Suprapubic skin (tissue), 4 donors: Measurements from ENCODE around the gene LTBP4. TPM values are rescaled to one million over a fixed set of nuclear protein-coding genes. Genes with fewer than 3 reads are reported as not detected.

Experiments
- DNase-seq, 2 donors: peaks; one replicate each; pipeline ENCODE4 v3.0.0-alpha.2; 2019; ENCODE audit warnings: low spot score in 2 of 2
- H3K27ac ChIP-seq: fragments of 200-600 bp; sonication (generic); one replicate; pipeline ENCODE4 v1.5.1; 2019
- H3K27me3 ChIP-seq: fragments of 200-600 bp; sonication (generic); one replicate; pipeline ENCODE4 v1.5.1; 2019
- H3K36me3 ChIP-seq: fragments of 200-600 bp; sonication (generic); one replicate; pipeline ENCODE4 v1.5.1; 2019
- H3K4me1 ChIP-seq: fragments of 200-600 bp; sonication (generic); one replicate; pipeline ENCODE4 v1.5.1; 2019
- H3K4me3 ChIP-seq: fragments of 200-600 bp; sonication (generic); one replicate; pipeline ENCODE4 v1.5.1; 2019; ENCODE audit warnings: mild to moderate bottlenecking
- H3K9me3 ChIP-seq: fragments of 200-600 bp; sonication (generic); one replicate; pipeline ENCODE4 v1.5.1; 2019
- EP300 ChIP-seq: sonication (generic); formaldehyde crosslinking; IDR thresholded peaks from one replicate; pipeline ENCODE4 v1.6.1; 2017; ENCODE audit warnings: antibody characterized with exemption
- POLR2A ChIP-seq, 2 donors: fragments of 450-650 bp; IDR thresholded peaks; one replicate each; pipeline ENCODE4 v1.6.1; 2017; ENCODE audit warnings: antibody characterized with exemption in 2 of 2, mild to moderate bottlenecking in 2 of 2, moderate library complexity in 2 of 2
- POLR2AphosphoS5 ChIP-seq, 3 donors: sonication (generic); formaldehyde crosslinking; IDR thresholded peaks; one replicate each; pipeline ENCODE4 v1.6.1; 2017; ENCODE audit warnings: antibody characterized with exemption in 3 of 3
- WGBS: methylation state at CpG from one replicate; pipeline ENCODE4 v1.1.5; 2018; 5-methylcytosine and 5-hydroxymethylcytosine counted together
- total RNA-seq, 4 donors: library from RNA; depleted of rRNA; stranded (reverse); fragments of >200 nt; gene quantifications; one replicate each; pipeline ENCODE4 v1.1.0, GENCODE V29; 2016
- TF ChIP-seq, protein P1 (sequence below), 2 donors: fragments of 200-600 bp in 1 of 2; fragments of 450-650 bp in 1 of 2; sonication (generic) in 1 of 2; IDR thresholded peaks; one replicate each; pipeline ENCODE4 v1.5.1; 2016 to 2019; ENCODE audit warnings: antibody characterized with exemption in 2 of 2, mild to moderate bottlenecking in 1 of 2, moderate library complexity in 1 of 2

The LTBP4 gene
- total RNA-seq, 4 donors from 2014 or later, result 108 to 236 (median 121) TPM

DNA sequence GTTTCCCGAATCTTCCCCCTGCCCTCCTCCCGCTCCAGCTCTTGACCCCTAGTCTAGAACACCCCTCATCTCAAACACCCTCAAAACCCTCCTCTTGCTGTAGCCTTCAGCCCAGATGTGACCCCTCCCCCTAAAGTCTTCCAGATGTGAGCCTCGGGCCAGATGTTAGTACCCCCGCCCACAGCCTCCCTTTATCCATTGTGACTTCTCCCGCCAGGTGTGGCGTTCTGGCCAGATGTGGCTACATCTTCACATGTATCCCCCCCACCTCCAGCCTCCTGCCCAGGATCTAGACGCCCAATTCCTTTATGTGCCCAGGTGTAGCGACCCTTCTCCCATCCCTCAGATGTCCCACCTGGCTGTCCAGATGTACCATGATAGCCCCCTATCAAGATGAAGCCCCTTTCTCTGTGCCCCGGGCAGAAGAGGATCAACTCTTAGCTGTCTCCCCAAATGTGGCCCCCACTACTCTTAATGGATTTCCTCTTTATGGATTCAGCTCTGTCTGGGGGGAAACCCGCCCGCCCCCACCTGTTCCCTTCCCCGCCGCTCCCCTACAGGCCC lies 517 bp upstream of the LTBP4 start:
- Histone ChIP-seq H3K36me3 (no peaks in the 10 kb centered on the region), H3K27ac (peak overlapping the region; percentile 0), H3K4me1 (peaks cover 87% of the 10 kb centered on the region), H3K9me3 (no peaks in the 10 kb centered on the region), H3K27me3 (peaks cover 24% of the 10 kb centered on the region), H3K4me3 (peak overlapping the region; percentile 64)
- TF ChIP-seq POLR2A (IDR thresholded peaks at IDR 0.05) (no peak), EP300 (no peak), POLR2AphosphoS5 (IDR thresholded peaks at IDR 0.05) (no peak)
- TF ChIP-seq, protein P1, sequence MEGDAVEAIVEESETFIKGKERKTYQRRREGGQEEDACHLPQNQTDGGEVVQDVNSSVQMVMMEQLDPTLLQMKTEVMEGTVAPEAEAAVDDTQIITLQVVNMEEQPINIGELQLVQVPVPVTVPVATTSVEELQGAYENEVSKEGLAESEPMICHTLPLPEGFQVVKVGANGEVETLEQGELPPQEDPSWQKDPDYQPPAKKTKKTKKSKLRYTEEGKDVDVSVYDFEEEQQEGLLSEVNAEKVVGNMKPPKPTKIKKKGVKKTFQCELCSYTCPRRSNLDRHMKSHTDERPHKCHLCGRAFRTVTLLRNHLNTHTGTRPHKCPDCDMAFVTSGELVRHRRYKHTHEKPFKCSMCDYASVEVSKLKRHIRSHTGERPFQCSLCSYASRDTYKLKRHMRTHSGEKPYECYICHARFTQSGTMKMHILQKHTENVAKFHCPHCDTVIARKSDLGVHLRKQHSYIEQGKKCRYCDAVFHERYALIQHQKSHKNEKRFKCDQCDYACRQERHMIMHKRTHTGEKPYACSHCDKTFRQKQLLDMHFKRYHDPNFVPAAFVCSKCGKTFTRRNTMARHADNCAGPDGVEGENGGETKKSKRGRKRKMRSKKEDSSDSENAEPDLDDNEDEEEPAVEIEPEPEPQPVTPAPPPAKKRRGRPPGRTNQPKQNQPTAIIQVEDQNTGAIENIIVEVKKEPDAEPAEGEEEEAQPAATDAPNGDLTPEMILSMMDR (IDR thresholded peaks at IDR 0.05), result no peak
- no peak for DNase-seq
- WGBS, result 3% methylated on average over 13 of the region's 13 CpGs

DNA sequence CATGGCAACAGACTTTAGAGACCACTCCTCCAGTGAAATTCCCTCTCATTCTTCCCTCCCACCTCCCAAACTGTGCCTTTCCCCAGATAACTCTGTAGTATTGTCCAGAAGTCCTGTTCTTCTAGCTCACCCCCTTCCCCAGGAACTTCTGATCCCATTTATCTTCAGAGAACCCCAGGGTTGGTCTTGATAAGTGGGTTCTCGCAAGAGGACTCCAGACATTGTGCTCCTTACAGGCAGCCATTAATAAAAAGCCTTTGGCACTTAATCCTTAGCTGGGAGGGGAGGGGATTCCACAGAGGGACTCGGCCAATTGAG lies 1.9 kb downstream of the LTBP4 start:
- 16% methylated on average over 2 of the region's 2 CpGs for WGBS
- TF ChIP-seq POLR2AphosphoS5 (IDR thresholded peaks at IDR 0.05) (no peak), EP300 (no peak), POLR2A (IDR thresholded peaks at IDR 0.05) (no peak)
- TF ChIP-seq, protein P1 (IDR thresholded peaks at IDR 0.05), result no peak
- DNase-seq, result no peak
- peaks cover 5% of the 10 kb centered on the region for H3K27me3 ChIP-seq
- peak overlapping the region; percentile 87 for H3K27ac ChIP-seq
- no peaks in the 10 kb centered on the region for H3K36me3 ChIP-seq
- H3K4me1 ChIP-seq, result peaks cover 96% of the 10 kb centered on the region
- H3K4me3 ChIP-seq, result peak overlapping the region; percentile 64
- H3K9me3 ChIP-seq, result no peaks in the 10 kb centered on the region

- TF ChIP-seq POLR2A (IDR thresholded peaks at IDR 0.05) (no peak), EP300 (no peak), POLR2AphosphoS5 (IDR thresholded peaks at IDR 0.05) (peak in 2 of 3 donors; percentile 31 to 43)
- TF ChIP-seq, protein P1 (IDR thresholded peaks at IDR 0.05), result no peak
- WGBS, result under 1% methylated on average over 41 of the region's 43 CpGs
- no peaks in the 10 kb centered on the region for H3K9me3 ChIP-seq
- no peaks in the 10 kb centered on the region for H3K27me3 ChIP-seq
- peak overlapping the region; percentile 64 for H3K4me3 ChIP-seq
- peak overlapping the region; percentile 87 for H3K27ac ChIP-seq
- peaks cover 94% of the 10 kb centered on the region for H3K4me1 ChIP-seq
- DNase-seq, result peak; percentile 99
- no peaks in the 10 kb centered on the region for H3K36me3 ChIP-seq
Measured at GRCh38 chr19:40603389-40604170, 2.4 kb downstream of the LTBP4 start.

GRCh38 chr19:40604171-40604646 lies 3.0 kb downstream of the LTBP4 start:
- Histone ChIP-seq H3K27ac (peak overlapping the region; percentile 87), H3K4me3 (peak overlapping the region; percentile 64), H3K36me3 (no peaks in the 10 kb centered on the region), H3K27me3 (no peaks in the 10 kb centered on the region), H3K4me1 (peaks cover 90% of the 10 kb centered on the region), H3K9me3 (no peaks in the 10 kb centered on the region)
- DNase-seq, result no peak
- TF ChIP-seq EP300 (no peak), POLR2A (IDR thresholded peaks at IDR 0.05) (no peak), POLR2AphosphoS5 (IDR thresholded peaks at IDR 0.05) (no peak)
- TF ChIP-seq, protein P1 (IDR thresholded peaks at IDR 0.05), result no peak
- WGBS, result 5% methylated on average over 18 of the region's 18 CpGs

DNA sequence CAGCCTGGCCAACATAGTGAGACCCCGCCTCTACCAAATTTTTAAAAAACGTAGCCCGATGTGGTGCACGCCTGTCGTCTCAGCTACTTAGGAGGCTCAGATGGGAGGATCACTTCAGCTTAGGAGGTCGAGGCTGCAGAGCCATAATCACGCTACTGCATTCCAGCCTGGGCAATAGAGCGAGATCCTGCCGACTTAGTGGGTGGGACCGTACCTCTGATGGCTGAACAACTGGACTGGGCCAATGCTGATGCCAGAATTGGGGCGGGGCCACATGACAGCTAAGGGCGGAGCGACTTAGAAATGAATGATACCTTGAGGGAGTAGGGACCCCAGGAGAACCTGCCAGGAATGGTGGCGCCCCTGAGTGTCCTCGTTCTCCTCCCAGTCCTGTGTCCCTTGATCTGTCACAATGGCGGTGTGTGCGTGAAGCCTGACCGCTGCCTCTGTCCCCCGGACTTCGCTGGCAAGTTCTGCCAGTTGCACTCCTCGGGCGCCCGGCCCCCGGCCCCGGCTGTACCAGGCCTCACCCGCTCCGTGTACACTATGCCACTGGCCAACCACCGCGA lies 3.6 kb downstream of the LTBP4 start:
- Histone ChIP-seq H3K27me3 (no peaks in the 10 kb centered on the region), H3K9me3 (no peaks in the 10 kb centered on the region), H3K27ac (peak overlapping the region; percentile 92), H3K36me3 (no peaks in the 10 kb centered on the region), H3K4me1 (peaks cover 90% of the 10 kb centered on the region), H3K4me3 (peak overlapping the region; percentile 64)
- DNase-seq, result no peak
- TF ChIP-seq, protein P1 (IDR thresholded peaks at IDR 0.05), result no peak
- no peak for TF ChIP-seq POLR2AphosphoS5 (IDR thresholded peaks at IDR 0.05)
- no peak for TF ChIP-seq EP300
- TF ChIP-seq POLR2A (IDR thresholded peaks at IDR 0.05), result no peak
- WGBS, result 26% methylated on average over 9 of the region's 29 CpGs
